Testis (tissue), 3 donors: ENCODE data around the gene RAMACL. TPM values are rescaled to one million over a fixed set of nuclear protein-coding genes. Genes with fewer than 3 reads are reported as not detected.

Experiments used
- DNase-seq: peaks from one replicate; pipeline ENCODE4 v3.0.0-alpha.2; 2019
- H3K27ac ChIP-seq, 2 donors: fragments of 200-600 bp; sonication (generic); one replicate each; pipeline ENCODE4 v1.5.1; 2019
- H3K27me3 ChIP-seq: fragments of 200-600 bp; sonication (generic); one replicate; pipeline ENCODE4 v1.5.1; 2019
- H3K36me3 ChIP-seq: fragments of 200-600 bp; sonication (generic); one replicate; pipeline ENCODE4 v1.5.1; 2017; ENCODE audit warnings: low read depth; ENCODE audit errors: missing control alignments
- H3K4me1 ChIP-seq: fragments of 200-600 bp; sonication (generic); one replicate; pipeline ENCODE4 v1.5.1; 2019
- H3K4me3 ChIP-seq, 2 donors: fragments of 200-600 bp; sonication (generic); one replicate each; pipeline ENCODE4 v1.5.1; 2017 to 2019
- H3K9me3 ChIP-seq: fragments of 200-600 bp; sonication (generic); one replicate; pipeline ENCODE4 v1.5.1; 2017
- CTCF ChIP-seq, 3 experiments: fragments of 450-650 bp in 2 of 3; fragments of 200-600 bp in 1 of 3; sonication (generic) in 1 of 3; IDR thresholded peaks; one replicate each; pipeline ENCODE4 v1.5.1; 2016 to 2019; ENCODE audit warnings: antibody characterized with exemption in 3 of 3, mild to moderate bottlenecking in 2 of 3, moderate library complexity in 1 of 3
- POLR2A ChIP-seq: fragments of 450-650 bp; IDR thresholded peaks from one replicate; pipeline ENCODE4 v1.6.1; 2017; ENCODE audit warnings: antibody characterized with exemption, mild to moderate bottlenecking, moderate library complexity
- WGBS, 2 donors: methylation state at CpG; one replicate each; pipeline ENCODE4 v1.1.5; 2018; 5-methylcytosine and 5-hydroxymethylcytosine counted together
- intact Hi-C: fragments of 100-400 bp; cut with DNase I; formaldehyde crosslinking; loops from one replicate; pipeline ENCODE4 v1.15.1; 2023; ENCODE audit warnings: low total_unique reads
- polyA plus RNA-seq: library from polyadenylated mRNA; stranded (reverse); fragments of 350-450 nt; fragmentation: Illumina TruSeq; extraction: RNeasy Lipid Tissue Mini Kit (QIAGEN cat#74804); gene quantifications from one replicate; pipeline ENCODE4 v1.2.3, GENCODE V29; 2014; ENCODE audit warnings: low read depth, low replicate concordance; ENCODE audit not compliant: insufficient read depth
- total RNA-seq, 2 donors: library from RNA; depleted of rRNA; stranded (reverse); fragments of >200 nt; gene quantifications; one replicate each; pipeline ENCODE4 v1.2.3, GENCODE V29; 2016

Gene RAMACL
- total and polyA plus RNA-seq, 3 donors from 2014 or later, result 1.7 to 1.9 TPM; not detected in 1

- WGBS, 2 donors, result 92% methylated on average over 9 of the region's 9 CpGs
- TF ChIP-seq CTCF (IDR thresholded peaks at IDR 0.05), result no peak
- no peak for TF ChIP-seq POLR2A
- H3K4me3 ChIP-seq, result no peak overlapping the region
- peaks cover 4% of the 10 kb centered on the region for H3K4me1 ChIP-seq
- no peaks in the 10 kb centered on the region for H3K9me3 ChIP-seq
- DNase-seq, result no peak
- intact Hi-C loops, result no loop called here
- H3K27me3 ChIP-seq, result no peaks in the 10 kb centered on the region
- H3K36me3 ChIP-seq, result no peaks in the 10 kb centered on the region
- no peak overlapping the region for H3K27ac ChIP-seq
Measured at GRCh38 chr6:166563805-166564204, 22.7 kb downstream of the RAMACL start.

- no peak for DNase-seq
- no peaks in the 10 kb centered on the region for H3K36me3 ChIP-seq
- WGBS, 2 donors, result 79 to 92% methylated on average over 12 to 16 of the region's 16 CpGs
- intact Hi-C loops, result no loop called here
- H3K4me1 ChIP-seq, result peaks cover 4% of the 10 kb centered on the region
- no peaks in the 10 kb centered on the region for H3K27me3 ChIP-seq
- no peak overlapping the region for H3K4me3 ChIP-seq
- H3K9me3 ChIP-seq, result no peaks in the 10 kb centered on the region
- H3K27ac ChIP-seq, result no peak overlapping the region
- TF ChIP-seq POLR2A, result no peak
- TF ChIP-seq CTCF (IDR thresholded peaks at IDR 0.05), result no peak
Measured at GRCh38 chr6:166563200-166563599, 23.3 kb downstream of the RAMACL start.

- DNase-seq, result no peak
- peaks cover 4% of the 10 kb centered on the region for H3K4me1 ChIP-seq
- intact Hi-C loops, result no loop called here
- WGBS, 2 donors, result 94 to 99% methylated on average over 9 of the region's 9 CpGs
- H3K9me3 ChIP-seq, result no peaks in the 10 kb centered on the region
- no peak overlapping the region for H3K27ac ChIP-seq
- H3K27me3 ChIP-seq, result no peaks in the 10 kb centered on the region
- no peak for TF ChIP-seq CTCF (IDR thresholded peaks at IDR 0.05)
- no peak for TF ChIP-seq POLR2A
- no peaks in the 10 kb centered on the region for H3K36me3 ChIP-seq
- no peak overlapping the region for H3K4me3 ChIP-seq
Measured at GRCh38 chr6:166562726-166563125, 23.8 kb downstream of the RAMACL start.

GRCh38 chr6:166561771-166562359, 24.6 kb downstream of the RAMACL start:
- Histone ChIP-seq H3K36me3 (no peaks in the 10 kb centered on the region), H3K9me3 (no peaks in the 10 kb centered on the region), H3K4me1 (peaks cover 4% of the 10 kb centered on the region), H3K4me3 (no peak overlapping the region), H3K27ac (no peak overlapping the region), H3K27me3 (no peaks in the 10 kb centered on the region)
- intact Hi-C loops, result no loop called here
- no peak for TF ChIP-seq POLR2A
- no peak for TF ChIP-seq CTCF (IDR thresholded peaks at IDR 0.05)
- 66 to 78% methylated on average over 10 of the region's 10 CpGs for WGBS, 2 donors
- peak; percentile 34 for DNase-seq

- TF ChIP-seq POLR2A (no peak), CTCF (IDR thresholded peaks at IDR 0.05) (no peak)
- WGBS, 2 donors, result 97 to 98% methylated on average over 3 of the region's 3 CpGs
- intact Hi-C loops, result no loop called here
- no peak overlapping the region for H3K27ac ChIP-seq
- H3K4me3 ChIP-seq, result no peak overlapping the region
- no peak for DNase-seq
- H3K27me3 ChIP-seq, result no peaks in the 10 kb centered on the region
- H3K4me1 ChIP-seq, result peaks cover 4% of the 10 kb centered on the region
- no peaks in the 10 kb centered on the region for H3K9me3 ChIP-seq
- no peaks in the 10 kb centered on the region for H3K36me3 ChIP-seq
Measured at GRCh38 chr6:166560222-166560621, 26.3 kb downstream of the RAMACL start.
